NOMO-1 treated with dmso at 0.1 percent for 144 hours (cell line): ENCODE results near the gene LGR6.

Experiments
- DNase-seq: peaks from one replicate; lab custom pipeline; 2025; ENCODE audit not compliant: unreplicated experiment; lab: John Stamatoyannopoulos, UW

The LGR6 gene

GRCh38 chr1:202281316-202282024 lies 87.9 kb downstream of the LGR6 start:
- DNase-seq: no peak

- DNase-seq: no peak
Observed at GRCh38 chr1:202282025-202282371, 88.4 kb downstream of the LGR6 start.

- DNase-seq: no peak
Observed at GRCh38 chr1:202282596-202283283, 89.1 kb downstream of the LGR6 start.

- DNase-seq: peak; percentile 67
Observed at GRCh38 chr1:202283379-202283844, 89.8 kb downstream of the LGR6 start.

GRCh38 chr1:202283991-202284390 lies 90.4 kb downstream of the LGR6 start:
- no peak for DNase-seq

GRCh38 chr1:202285908-202286307 lies 92.3 kb downstream of the LGR6 start:
- no peak for DNase-seq

- DNase-seq: no peak
Observed at GRCh38 chr1:202286622-202287097, 93.1 kb downstream of the LGR6 start.

- no peak for DNase-seq
Observed at GRCh38 chr1:202287196-202287595, 93.6 kb downstream of the LGR6 start.

- DNase-seq: no peak
Observed at GRCh38 chr1:202288177-202288576, 94.6 kb downstream of the LGR6 start.

- no peak for DNase-seq
Observed at GRCh38 chr1:202289009-202289408, 95.4 kb downstream of the LGR6 start.

GRCh38 chr1:202291001-202291400 lies 97.4 kb downstream of the LGR6 start:
- no peak for DNase-seq

- DNase-seq: no peak
Observed at GRCh38 chr1:202291961-202292712, 98.5 kb downstream of the LGR6 start.

GRCh38 chr1:202292773-202293172 lies 99.2 kb downstream of the LGR6 start:
- DNase-seq: no peak

- no peak for DNase-seq
Observed at GRCh38 chr1:202293569-202293968, 100.0 kb downstream of the LGR6 start.

- no peak for DNase-seq
Observed at GRCh38 chr1:202302166-202302565, 108.6 kb downstream of the LGR6 start.

- DNase-seq: no peak
Observed at GRCh38 chr1:202304375-202304774, 110.8 kb downstream of the LGR6 start.

- DNase-seq: no peak
Observed at GRCh38 chr1:202305168-202305567, 111.6 kb downstream of the LGR6 start.

GRCh38 chr1:202306535-202307345 lies 113.1 kb downstream of the LGR6 start:
- DNase-seq: no peak

GRCh38 chr1:202310071-202310725 lies 116.6 kb downstream of the LGR6 start:
- DNase-seq: no peak

GRCh38 chr1:202310746-202311145 lies 117.1 kb downstream of the LGR6 start:
- no peak for DNase-seq
